ENCODE measurements around the gene FER. TPM values are rescaled to one million over a fixed set of nuclear protein-coding genes. Genes with fewer than 3 reads are reported as not detected.

FER gene
- total RNA-seq, 1 experiment from 2014 or later, result 18.0 TPM

- no peaks in the 10 kb centered on the region for H3K9me3 ChIP-seq (ENCODE audit: control insufficient read depth, low read depth, low read length)
- no peak overlapping the region for H3K4me3 Mint-ChIP-seq
- TF ChIP-seq CTCF (conservative IDR thresholded peaks at IDR 0.05), result no peak
- H3K79me1 ChIP-seq (ENCODE audit: insufficient read depth, low read depth, low read length, poor library complexity, severe bottlenecking), result no peaks in the 10 kb centered on the region
- no peak overlapping the region for H3K4me2 ChIP-seq (ENCODE audit: insufficient read depth, insufficient read length, low read length)
- H3K27me3 Mint-ChIP-seq (ENCODE audit: low read depth), result no peaks in the 10 kb centered on the region; the same call in 1 of the 2 replicates
- H2BK20ac ChIP-seq (ENCODE audit: low read depth, low read length, poor library complexity, severe bottlenecking), result no peak overlapping the region
- H4K91ac ChIP-seq (ENCODE audit: insufficient read length, low read depth, low read length), result no peak overlapping the region
- H2BK5ac ChIP-seq (ENCODE audit: insufficient read length, low read length), result no peak overlapping the region
- H4K8ac ChIP-seq (replicated peaks; ENCODE audit: insufficient read length, low read depth, low read length), result no peak overlapping the region
- H3K27me3 ChIP-seq (ENCODE audit: insufficient read depth, low read length), result no peaks in the 10 kb centered on the region
- no peak for DNase-seq
- no peaks in the 10 kb centered on the region; a peak in 2 of 5 replicates for H3K9me3 Mint-ChIP-seq
- H3K27ac ChIP-seq (ENCODE audit: insufficient read length, low read depth, low read length), result no peak overlapping the region
- H3K36me3 Mint-ChIP-seq (ENCODE audit: insufficient read depth in 1 of 3, low read depth in 3 of 3), result peaks cover 0 to 3% (median 0%) of the 10 kb centered on the region in 3 experiments; a peak in 1 of 7 replicates
- no peak overlapping the region for H2AK5ac ChIP-seq (ENCODE audit: insufficient read length, low read length)
- no peak overlapping the region for H3K18ac ChIP-seq (ENCODE audit: insufficient read length, low read depth, low read length)
- H3K14ac ChIP-seq (ENCODE audit: insufficient read depth, low read length), result no peak overlapping the region
- no peak overlapping the region for H3K4ac ChIP-seq (ENCODE audit: low read depth, low read length)
- no peaks in the 10 kb centered on the region for H3K79me2 ChIP-seq (ENCODE audit: insufficient read depth, low read length)
- no peak overlapping the region for H3K27ac Mint-ChIP-seq
- H3K4me1 Mint-ChIP-seq, result no peaks in the 10 kb centered on the region
- H3K9ac ChIP-seq (ENCODE audit: extremely low read depth, insufficient read length, low read length), result no peak overlapping the region
- H3K56ac ChIP-seq (ENCODE audit: insufficient read length, low read depth, low read length), result no peak overlapping the region
- H2BK15ac ChIP-seq (ENCODE audit: low read depth, low read length), result no peak overlapping the region
- no peak overlapping the region for H2BK12ac ChIP-seq (ENCODE audit: insufficient read length, low read depth, low read length)
- no peaks in the 10 kb centered on the region for H4K20me1 ChIP-seq (ENCODE audit: control insufficient read depth, insufficient read depth, insufficient read length)
- no peaks in the 10 kb centered on the region for H3K23me2 ChIP-seq (ENCODE audit: insufficient read length, low read depth, low read length, poor library complexity, severe bottlenecking)
- no peaks in the 10 kb centered on the region for H3K4me1 ChIP-seq (ENCODE audit: insufficient read depth, low read length)
- no peak overlapping the region for H3T11ph ChIP-seq (ENCODE audit: low read length)
- H2BK120ac ChIP-seq (ENCODE audit: low read depth, low read length, poor library complexity, severe bottlenecking), result no peak overlapping the region
- no peak overlapping the region for H4K5ac ChIP-seq (ENCODE audit: insufficient read length, low read depth, low read length)
- H2AFZ ChIP-seq (ENCODE audit: low read length), result no peak overlapping the region
- no peak overlapping the region for H3K23ac ChIP-seq (ENCODE audit: insufficient read length, low read depth, low read length)
- WGBS (ENCODE audit: extremely low coverage, insufficient read length, low lambda C conversion rate), result no CpG with 5 or more reads among the region's 3 CpGs
Observed at GRCh38 chr5:108910627-108911026, 162.9 kb downstream of the FER start.
